ENCODE data around the gene MRPS5. TPM values are rescaled to one million over a fixed set of nuclear protein-coding genes. Genes with fewer than 3 reads are reported as not detected.

Gene MRPS5
- total RNA-seq, 3 donors from 2014 or later, result 37.4 to 54.4 (median 43.8) TPM

DNA sequence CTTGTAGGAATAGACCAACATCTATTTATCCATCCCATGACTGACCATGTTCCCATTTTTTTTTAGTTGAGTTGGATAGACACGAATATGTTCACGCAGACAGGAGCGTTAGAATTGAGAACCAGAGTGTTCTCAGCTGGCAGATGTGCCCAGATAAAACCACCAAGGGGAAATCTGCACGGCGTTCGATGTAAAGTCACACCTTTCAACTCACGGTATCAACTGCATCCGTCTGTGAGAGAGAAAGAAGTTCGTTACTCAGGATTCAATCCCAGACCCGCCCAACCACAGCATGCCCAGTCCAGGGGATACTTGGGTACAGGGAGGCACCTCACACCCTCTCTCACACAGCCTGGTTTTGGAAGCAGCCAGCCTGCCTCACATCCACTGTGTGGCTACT, 70.0 kb downstream of the MRPS5 start:
- Histone ChIP-seq H3K9me3 (no peaks in the 10 kb centered on the region), H3K27ac (no peak overlapping the region), H3K27me3 (peaks cover 0 to 8% of the 10 kb centered on the region in 2 donors), H3K4me3 (no peak overlapping the region), H3K36me3 (no peaks in the 10 kb centered on the region), H3K4me1 (no peaks in the 10 kb centered on the region)
- no peak for DNase-seq (ENCODE audit: low spot score in 2 of 2)
- intact Hi-C loops (cut with DNase I; ENCODE audit: low total_unique reads), result no loop called here
- TF ChIP-seq, protein P1, sequence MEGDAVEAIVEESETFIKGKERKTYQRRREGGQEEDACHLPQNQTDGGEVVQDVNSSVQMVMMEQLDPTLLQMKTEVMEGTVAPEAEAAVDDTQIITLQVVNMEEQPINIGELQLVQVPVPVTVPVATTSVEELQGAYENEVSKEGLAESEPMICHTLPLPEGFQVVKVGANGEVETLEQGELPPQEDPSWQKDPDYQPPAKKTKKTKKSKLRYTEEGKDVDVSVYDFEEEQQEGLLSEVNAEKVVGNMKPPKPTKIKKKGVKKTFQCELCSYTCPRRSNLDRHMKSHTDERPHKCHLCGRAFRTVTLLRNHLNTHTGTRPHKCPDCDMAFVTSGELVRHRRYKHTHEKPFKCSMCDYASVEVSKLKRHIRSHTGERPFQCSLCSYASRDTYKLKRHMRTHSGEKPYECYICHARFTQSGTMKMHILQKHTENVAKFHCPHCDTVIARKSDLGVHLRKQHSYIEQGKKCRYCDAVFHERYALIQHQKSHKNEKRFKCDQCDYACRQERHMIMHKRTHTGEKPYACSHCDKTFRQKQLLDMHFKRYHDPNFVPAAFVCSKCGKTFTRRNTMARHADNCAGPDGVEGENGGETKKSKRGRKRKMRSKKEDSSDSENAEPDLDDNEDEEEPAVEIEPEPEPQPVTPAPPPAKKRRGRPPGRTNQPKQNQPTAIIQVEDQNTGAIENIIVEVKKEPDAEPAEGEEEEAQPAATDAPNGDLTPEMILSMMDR (IDR thresholded peaks at IDR 0.05), result no peak
- TF ChIP-seq POLR2AphosphoS5 (IDR thresholded peaks at IDR 0.05), result no peak
- TF ChIP-seq POLR2A (IDR thresholded peaks at IDR 0.05), result no peak

DNA sequence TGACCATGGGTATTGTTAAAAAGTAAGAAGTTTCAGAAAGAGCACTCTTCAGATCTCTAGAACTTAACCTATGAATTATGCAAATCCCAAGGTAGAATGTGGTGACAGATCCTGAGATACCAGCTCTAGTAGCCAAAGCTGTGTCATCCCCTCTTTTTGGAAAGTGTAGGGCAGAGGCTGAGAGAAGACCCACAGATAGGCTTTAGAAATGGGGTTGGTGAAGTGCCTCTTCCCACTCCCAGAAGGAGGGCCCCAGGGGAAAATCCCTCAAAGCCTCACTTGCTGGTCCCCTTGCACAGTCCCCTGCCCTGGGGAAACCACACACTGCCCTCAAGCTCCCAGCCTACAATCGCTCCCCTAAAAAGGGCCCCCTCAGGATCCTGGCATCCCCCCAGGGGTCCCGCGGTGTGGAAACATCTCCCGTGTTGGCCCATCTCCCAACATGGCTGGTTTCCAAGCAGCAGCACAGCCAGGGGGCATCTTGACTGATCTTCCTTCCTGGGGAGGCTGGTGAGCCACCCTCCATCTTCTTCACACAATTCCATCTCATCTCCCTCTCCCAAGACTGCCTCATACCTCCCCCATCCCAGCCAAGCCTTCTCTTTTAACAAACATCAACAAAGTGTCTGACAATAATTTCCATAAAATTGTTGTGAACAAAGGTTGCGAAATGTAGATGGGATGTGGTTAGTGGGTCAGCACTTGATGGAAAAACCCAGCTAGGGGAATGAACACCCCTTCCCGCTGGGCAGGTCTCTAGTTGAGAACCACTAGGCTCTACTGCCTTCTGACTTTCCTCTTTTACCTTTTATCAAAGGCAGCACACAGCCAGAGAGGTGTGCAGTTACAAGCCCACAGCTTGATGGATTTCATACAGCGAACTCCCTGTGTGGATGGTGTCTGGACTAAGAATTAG, 71.0 kb downstream of the MRPS5 start:
- Histone ChIP-seq H3K4me1 (no peaks in the 10 kb centered on the region), H3K27me3 (peaks cover 0 to 3% of the 10 kb centered on the region in 2 donors), H3K27ac (no peak overlapping the region), H3K36me3 (no peaks in the 10 kb centered on the region), H3K4me3 (no peak overlapping the region), H3K9me3 (no peaks in the 10 kb centered on the region)
- intact Hi-C loops (cut with DNase I; ENCODE audit: low total_unique reads), result no loop called here
- TF ChIP-seq POLR2A (IDR thresholded peaks at IDR 0.05) (no peak), POLR2AphosphoS5 (IDR thresholded peaks at IDR 0.05) (no peak)
- TF ChIP-seq, protein P1 (IDR thresholded peaks at IDR 0.05), result no peak
- no peak for DNase-seq (ENCODE audit: low spot score in 2 of 2)

- H3K36me3 ChIP-seq, result no peaks in the 10 kb centered on the region
- no peaks in the 10 kb centered on the region for H3K9me3 ChIP-seq
- no peak overlapping the region for H3K4me3 ChIP-seq
- H3K27me3 ChIP-seq, result peaks cover 0 to 3% of the 10 kb centered on the region in 2 donors
- no peaks in the 10 kb centered on the region for H3K4me1 ChIP-seq
- no peak overlapping the region for H3K27ac ChIP-seq
- TF ChIP-seq POLR2AphosphoS5 (IDR thresholded peaks at IDR 0.05) (no peak), POLR2A (IDR thresholded peaks at IDR 0.05) (no peak)
- TF ChIP-seq, protein P1 (IDR thresholded peaks at IDR 0.05), result no peak
- DNase-seq (ENCODE audit: low spot score in 2 of 2), result no peak
- intact Hi-C loops (cut with DNase I; ENCODE audit: low total_unique reads), result no loop called here
Measured at GRCh38 chr2:95049961-95050360, 71.6 kb downstream of the MRPS5 start.

GRCh38 chr2:95049683-95049955, 72.0 kb downstream of the MRPS5 start:
- Histone ChIP-seq H3K4me1 (no peaks in the 10 kb centered on the region), H3K27ac (no peak overlapping the region), H3K36me3 (no peaks in the 10 kb centered on the region), H3K4me3 (no peak overlapping the region), H3K27me3 (peaks cover 0 to 3% of the 10 kb centered on the region in 2 donors), H3K9me3 (no peaks in the 10 kb centered on the region)
- DNase-seq (ENCODE audit: low spot score in 2 of 2), result no peak
- TF ChIP-seq, protein P1 (IDR thresholded peaks at IDR 0.05), result no peak
- TF ChIP-seq POLR2A (IDR thresholded peaks at IDR 0.05) (no peak), POLR2AphosphoS5 (IDR thresholded peaks at IDR 0.05) (no peak)
- intact Hi-C loops (cut with DNase I; ENCODE audit: low total_unique reads), result no loop called here

DNA sequence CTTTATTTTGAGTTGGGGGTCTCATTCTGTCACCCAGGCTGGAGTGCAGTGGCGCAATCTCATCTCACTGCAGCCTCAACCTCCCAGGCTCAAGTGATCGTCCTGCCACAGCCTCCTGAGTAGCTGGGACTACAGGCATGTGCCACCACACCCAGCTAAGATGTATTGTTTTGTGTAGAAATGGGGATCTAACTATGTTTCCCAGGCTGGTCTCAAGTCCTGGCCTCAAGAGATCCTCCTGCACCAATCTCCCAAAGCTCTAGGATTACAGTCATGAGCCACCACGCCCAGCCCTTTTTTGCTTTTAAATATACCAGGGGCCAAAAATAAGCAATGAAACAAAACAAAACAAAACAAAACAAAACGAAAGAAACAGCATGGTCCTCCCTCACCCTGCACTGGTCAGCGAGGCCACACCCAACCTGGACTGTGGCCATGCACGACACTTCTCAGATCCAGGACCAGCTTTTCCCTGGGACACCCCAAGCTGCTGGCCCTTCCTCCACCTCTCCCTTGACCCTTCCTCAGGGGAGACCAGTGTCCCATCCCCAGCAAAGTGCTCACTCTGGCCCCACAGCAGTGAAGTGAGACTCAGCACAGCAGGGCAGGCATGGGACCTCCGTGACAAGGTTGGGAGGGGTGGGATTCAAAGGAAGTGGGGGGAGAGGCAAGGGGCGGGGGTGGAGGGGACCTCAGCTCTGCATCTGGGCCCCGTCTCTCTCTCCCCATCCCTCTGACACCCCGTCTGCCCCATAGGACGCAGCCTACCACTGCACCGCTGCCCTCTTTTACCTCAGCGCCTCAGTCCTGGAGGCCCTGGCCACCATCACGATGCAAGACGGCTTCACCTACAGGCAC, 72.6 kb downstream of the MRPS5 start:
- Histone ChIP-seq H3K4me3 (no peak overlapping the region), H3K4me1 (no peaks in the 10 kb centered on the region), H3K27ac (no peak overlapping the region), H3K36me3 (no peaks in the 10 kb centered on the region), H3K9me3 (no peaks in the 10 kb centered on the region), H3K27me3 (peaks cover 0 to 3% of the 10 kb centered on the region in 2 donors)
- TF ChIP-seq, protein P1 (IDR thresholded peaks at IDR 0.05), result no peak
- no peak for TF ChIP-seq POLR2AphosphoS5 (IDR thresholded peaks at IDR 0.05)
- TF ChIP-seq POLR2A (IDR thresholded peaks at IDR 0.05), result no peak
- intact Hi-C loops (cut with DNase I; ENCODE audit: low total_unique reads), result no loop called here
- DNase-seq (ENCODE audit: low spot score in 2 of 2), result no peak

All from breast epithelium (tissue), 4 donors.